Activated CD4-positive, alpha-beta T cell treated with anti-CD3 and anti-CD28 coated beads, Interleukin-2, Interleukin-6, amounts not matched to agents 100 ng/mL and 50 ng/mL, durations not matched to agents 16 hours and 8 hours (primary cell): Measurements from ENCODE around the gene DOCK4.

Experiments used
- DNase-seq: peaks from one replicate; pipeline ENCODE4 v3.0.0-alpha.2; 2020

The DOCK4 gene

DNA sequence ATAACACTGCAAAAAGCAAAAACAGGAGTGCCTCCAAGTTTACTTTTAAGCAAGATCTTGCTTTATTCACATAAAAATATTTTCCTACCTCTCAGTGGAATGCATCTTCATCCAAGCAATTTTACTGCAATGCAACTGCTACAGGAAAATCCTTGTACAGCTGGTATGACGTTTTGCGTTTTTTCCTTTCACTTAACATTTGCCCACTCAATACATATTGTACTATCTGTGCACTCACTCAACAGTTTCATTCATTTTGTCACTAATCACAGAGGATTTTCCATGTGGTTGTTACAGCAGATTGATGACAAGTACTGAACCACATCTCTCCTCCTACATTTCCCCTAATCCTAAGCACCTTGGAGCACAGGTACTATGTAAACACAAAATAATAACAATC is 421.9 kb downstream of the DOCK4 start:
- DNase-seq, result no peak

DNA sequence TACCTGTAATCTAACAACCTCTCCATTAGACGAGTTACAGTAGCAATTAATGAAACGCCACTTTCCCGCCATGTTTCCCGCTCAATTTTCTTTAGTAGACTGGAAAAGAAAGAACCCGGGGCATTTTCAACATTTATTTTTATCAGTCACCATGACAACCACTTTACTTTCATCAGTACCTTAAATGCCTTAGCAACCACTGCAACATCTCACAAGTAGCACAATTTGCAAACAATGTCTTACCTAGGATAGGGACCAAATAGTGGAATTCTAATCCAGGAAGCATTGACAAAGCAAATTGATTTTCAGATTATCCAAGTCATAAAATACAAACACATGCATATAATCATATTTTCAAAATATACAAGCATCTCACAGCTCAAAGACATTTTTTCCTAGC is 422.3 kb downstream of the DOCK4 start:
- no peak for DNase-seq

DNA sequence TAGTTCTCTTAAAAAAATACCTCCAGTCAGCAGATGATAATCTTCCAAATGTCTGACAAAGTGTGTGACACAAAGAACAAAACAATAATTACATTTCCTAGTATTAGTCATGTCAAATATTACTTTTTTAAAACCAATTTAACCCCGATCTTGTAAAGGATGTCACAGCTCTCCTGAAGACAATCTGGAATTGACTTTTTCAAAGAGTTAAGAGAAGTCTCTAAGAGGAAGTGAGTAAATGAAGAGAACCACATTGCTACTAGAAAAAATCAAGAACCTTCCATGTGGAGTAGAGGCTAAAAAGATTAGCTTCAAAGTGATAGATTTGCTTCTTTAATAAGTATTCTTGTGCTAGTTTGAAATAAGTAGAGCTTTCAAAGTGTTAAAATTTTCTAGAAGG is 425.7 kb downstream of the DOCK4 start:
- DNase-seq, result no peak

DNA sequence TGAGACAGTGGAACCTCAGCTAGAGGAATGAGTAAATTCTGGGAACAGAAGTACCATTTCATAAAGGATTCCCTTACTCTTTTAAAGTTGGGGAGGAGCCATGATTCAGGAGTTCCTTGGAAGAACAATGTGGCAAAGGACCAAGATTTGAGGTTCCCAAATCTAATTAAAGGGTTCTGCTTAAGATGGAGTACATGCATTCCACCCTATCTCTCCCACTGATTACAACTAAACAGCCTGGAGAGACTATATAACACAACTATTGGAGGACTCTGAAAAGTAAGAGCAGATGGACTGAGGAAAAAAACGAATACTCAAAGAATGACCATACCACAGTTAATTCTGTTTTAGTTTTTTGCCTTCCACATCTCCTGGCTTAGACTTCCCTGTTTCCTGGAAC is 431.0 kb downstream of the DOCK4 start:
- DNase-seq, result no peak

DNA sequence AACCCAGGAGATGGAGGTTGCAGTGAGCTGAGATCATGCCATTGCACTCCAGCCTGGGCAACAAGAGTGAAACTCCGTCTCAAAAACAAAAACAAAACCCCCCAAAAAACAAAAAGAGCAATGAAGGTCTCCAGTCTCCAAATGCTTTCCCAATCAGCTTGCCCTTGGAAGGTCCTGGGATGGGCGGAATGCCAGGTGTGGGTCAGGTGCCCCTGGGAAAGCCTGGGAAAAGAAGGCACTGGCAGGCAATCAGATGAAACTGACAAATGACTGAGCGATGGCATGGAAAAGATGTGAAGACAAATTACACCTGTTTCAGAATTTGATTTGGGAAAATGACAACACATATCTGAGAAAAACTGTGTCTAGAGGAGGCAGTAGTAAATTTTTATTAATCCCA is 433.5 kb downstream of the DOCK4 start:
- no peak for DNase-seq

- DNase-seq, result no peak
Measured at GRCh38 chr7:111771638-111772037, 434.6 kb downstream of the DOCK4 start.

- no peak for DNase-seq
Measured at GRCh38 chr7:111770116-111770515, 436.1 kb downstream of the DOCK4 start.

DNA sequence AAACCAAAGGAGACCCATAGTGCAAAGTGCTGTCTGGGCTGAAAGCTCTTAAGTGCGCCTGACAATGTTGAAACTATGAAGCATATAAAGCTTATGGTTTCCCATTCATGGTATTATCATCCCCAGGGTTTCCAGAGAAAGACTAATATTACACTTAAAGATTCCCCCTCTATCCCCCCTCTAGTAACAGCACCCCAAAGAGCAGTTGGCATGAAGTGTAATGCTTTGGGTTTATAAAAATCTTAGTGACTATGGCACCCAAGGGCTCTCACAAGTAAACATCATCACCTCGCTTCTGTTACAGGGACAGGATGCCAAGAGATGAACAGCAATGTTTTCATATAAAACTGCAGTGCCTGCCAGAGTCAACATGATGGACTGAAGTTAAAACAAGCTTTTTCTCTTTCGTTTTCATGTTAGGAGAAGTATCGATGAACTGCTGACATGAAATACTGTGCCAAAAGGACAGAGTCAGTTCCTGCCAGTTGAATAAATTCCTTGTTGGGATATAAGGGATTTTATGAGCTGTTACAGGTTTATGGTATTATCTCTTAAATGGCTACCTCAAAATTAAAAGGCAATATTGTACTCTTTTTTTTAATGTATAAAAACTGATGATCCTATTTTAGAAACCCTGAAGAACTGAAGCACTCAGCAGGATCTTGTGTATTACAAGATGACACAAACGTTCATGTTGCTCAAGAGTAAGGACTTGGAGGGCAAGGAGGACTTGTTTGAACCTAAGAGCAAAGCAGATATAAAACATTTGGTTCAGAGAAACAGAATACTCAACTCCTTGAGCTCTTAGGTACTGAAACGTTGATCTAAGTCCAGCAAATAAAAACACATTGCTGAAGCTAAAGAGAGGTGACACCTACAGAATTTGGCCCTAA is 440.2 kb downstream of the DOCK4 start:
- DNase-seq, result no peak

DNA sequence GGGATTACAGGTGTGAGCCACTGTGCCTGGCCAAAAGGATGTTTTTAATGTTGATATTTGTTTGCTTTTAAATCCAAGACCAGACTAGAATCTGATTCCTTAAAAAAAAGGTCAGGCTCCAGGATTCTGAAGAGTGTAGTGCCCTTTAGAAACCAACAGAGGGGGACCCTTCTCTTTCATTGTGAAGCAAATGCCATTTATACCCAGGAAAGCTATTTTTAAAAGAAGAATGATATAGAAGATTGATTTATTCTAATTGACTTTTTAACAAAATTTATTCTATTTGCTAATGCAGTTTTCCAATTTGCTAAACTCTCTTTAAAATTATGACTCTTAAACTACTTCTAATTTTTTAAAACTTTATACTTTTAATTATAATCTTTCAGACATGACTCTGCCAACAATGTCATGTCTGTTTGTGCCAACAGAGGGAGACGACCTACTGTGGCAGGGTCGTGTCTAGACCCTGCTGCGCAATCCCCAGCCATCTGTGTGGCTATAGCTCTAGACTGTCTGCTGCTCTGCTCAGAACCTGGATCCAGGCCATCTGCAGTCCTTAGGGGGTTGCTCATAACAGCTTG is 442.9 kb downstream of the DOCK4 start:
- DNase-seq, result peak; percentile 1

DNA sequence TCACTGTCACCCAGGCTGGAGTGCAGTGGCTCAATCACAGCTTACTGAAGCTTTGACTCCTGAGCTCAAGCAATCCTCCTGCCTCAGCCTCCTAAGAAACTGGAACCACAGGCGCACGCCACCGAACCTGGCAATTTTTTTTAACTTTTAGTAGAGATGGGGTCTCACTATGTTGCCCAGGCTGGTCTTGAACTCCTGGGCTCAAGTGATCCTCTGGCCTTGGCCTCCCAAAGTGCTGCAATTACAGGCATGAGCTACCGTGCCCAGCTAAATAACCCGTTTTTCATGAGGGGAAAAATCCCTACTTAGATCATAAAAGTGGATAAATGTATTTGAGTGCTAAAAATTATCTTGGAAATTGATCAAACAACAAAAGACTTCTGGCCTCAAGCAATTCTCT is 443.4 kb downstream of the DOCK4 start:
- no peak for DNase-seq

GRCh38 chr7:111762211-111762610 is 444.0 kb downstream of the DOCK4 start:
- DNase-seq, result no peak

GRCh38 chr7:111760043-111760442 is 446.2 kb downstream of the DOCK4 start:
- no peak for DNase-seq

GRCh38 chr7:111758332-111758731 is 447.9 kb downstream of the DOCK4 start:
- no peak for DNase-seq

DNA sequence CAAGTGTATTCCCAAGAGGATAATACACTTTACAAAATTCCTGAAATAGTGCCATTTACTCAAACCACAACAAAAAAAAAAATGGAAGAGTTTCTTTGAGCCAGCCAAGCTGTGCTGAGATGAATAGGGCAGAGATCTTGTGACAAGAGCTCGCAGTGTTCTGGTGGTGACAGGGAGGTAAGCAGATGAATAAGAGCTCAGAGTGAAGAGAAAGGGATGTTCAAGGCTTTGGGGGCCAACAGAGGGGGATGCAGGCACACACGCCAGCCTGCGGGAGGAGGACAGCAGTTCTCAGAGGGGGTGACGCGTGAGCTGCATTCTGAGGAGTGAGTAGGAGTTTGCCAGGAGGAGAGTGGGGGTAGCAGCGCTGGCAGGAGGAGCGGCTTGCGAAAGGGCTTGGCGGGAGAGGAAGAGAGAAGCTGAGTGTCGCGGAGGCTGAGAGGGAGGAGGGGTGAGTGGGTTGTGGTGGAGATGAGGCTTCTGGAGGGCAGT is 449.5 kb downstream of the DOCK4 start:
- DNase-seq, result no peak

- no peak for DNase-seq
Measured at GRCh38 chr7:111755383-111755782, 450.8 kb downstream of the DOCK4 start.

- DNase-seq, result no peak
Measured at GRCh38 chr7:111753968-111754367, 452.2 kb downstream of the DOCK4 start.

GRCh38 chr7:111752022-111752582 is 454.1 kb downstream of the DOCK4 start:
- DNase-seq, result peak; percentile 72

- DNase-seq, result no peak
Measured at GRCh38 chr7:111750878-111751277, 455.3 kb downstream of the DOCK4 start.

GRCh38 chr7:111750228-111750627 is 456.0 kb downstream of the DOCK4 start:
- no peak for DNase-seq

GRCh38 chr7:111749625-111750024 is 456.6 kb downstream of the DOCK4 start:
- DNase-seq, result no peak

GRCh38 chr7:111747718-111748117 is 458.5 kb downstream of the DOCK4 start:
- no peak for DNase-seq

DNA sequence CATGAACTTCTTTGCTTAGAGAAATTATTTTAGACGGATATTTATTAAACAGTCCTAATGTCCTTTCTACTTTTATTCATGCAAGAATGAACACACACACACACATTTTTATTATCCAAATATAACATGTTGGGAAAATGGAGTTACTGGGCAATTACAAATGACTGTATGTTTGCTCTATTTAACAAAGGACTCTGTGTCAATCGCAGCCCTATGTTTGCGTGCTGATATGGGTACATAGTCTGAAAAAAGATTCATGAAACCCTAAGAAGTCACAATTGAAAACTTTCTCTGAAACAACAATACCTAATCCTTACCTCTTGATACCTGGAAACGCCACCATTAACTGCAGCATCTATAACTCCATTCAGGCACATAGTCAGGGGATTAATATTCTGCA is 459.2 kb downstream of the DOCK4 start:
- DNase-seq, result no peak

GRCh38 chr7:111744501-111745155 is 461.6 kb downstream of the DOCK4 start:
- no peak for DNase-seq
